K562 (cell line): ENCODE measurements around the gene LYZL6. TPM values are rescaled to one million over a fixed set of nuclear protein-coding genes. Genes with fewer than 3 reads are reported as not detected.
A peak's percentile ranks its signal among the peaks of the same experiment; 100 is the strongest.

ENCODE experiments used
- AFF1 ChIP-seq, 2 experiments: fragments of 450-650 bp; IDR thresholded peaks; 2 replicates each; pipeline ENCODE4 v1.6.1; 2018; ENCODE audit warnings: mild to moderate bottlenecking in 2 of 2, low read depth in 1 of 2; ENCODE audit not compliant: partially characterized antibody in 2 of 2
- ARID1B ChIP-seq: fragments of 450-650 bp; IDR thresholded peaks from 2 replicates; pipeline ENCODE4 v1.6.1; 2016; ENCODE audit warnings: antibody characterized with exemption, mild to moderate bottlenecking, inconsistent platforms
- BRCA1 ChIP-seq, 2 experiments: fragments of 450-650 bp in 1 of 2; sonication (generic) in 1 of 2; formaldehyde crosslinking in 1 of 2; IDR thresholded peaks; 2 replicates each; pipeline versions ENCODE4 v1.5.0 to v1.6.1; 2017 to 2020; ENCODE audit warnings: mild to moderate bottlenecking in 1 of 2, missing genetic modification reagents in 1 of 2
- BRF1 ChIP-seq: IDR thresholded peaks from 3 replicates; pipeline ENCODE4 v1.6.1; 2011; ENCODE audit warnings: borderline replicate concordance, mild to moderate bottlenecking; ENCODE audit not compliant: insufficient read length; ENCODE audit errors: extremely low read depth
- IFI16 ChIP-seq: fragments of 250-450 bp; sonication (Bioruptor Pico); IDR thresholded peaks from 2 replicates; pipeline ENCODE4 v2.1.2; 2022; ENCODE audit warnings: mild to moderate bottlenecking, inconsistent platforms
- NFXL1 ChIP-seq: fragments of 450-650 bp; formaldehyde crosslinking; IDR thresholded peaks from 2 replicates; pipeline ENCODE4 v1.4.0; 2021; ENCODE audit warnings: mild to moderate bottlenecking
- SMARCA4 ChIP-seq: fragments of 450-650 bp; IDR thresholded peaks from 2 replicates; pipeline ENCODE4 v1.6.1; 2016
- STAT6 ChIP-seq: sonication (generic); formaldehyde crosslinking; IDR thresholded peaks from 2 replicates; pipeline ENCODE4 v1.8.1; 2023; ENCODE audit warnings: mild to moderate bottlenecking, missing genetic modification reagents
- ZNF143 ChIP-seq: sonication (generic); formaldehyde crosslinking; IDR thresholded peaks from 2 replicates; pipeline ENCODE4 v1.9.0; 2022; ENCODE audit warnings: mild to moderate bottlenecking, missing genetic modification reagents
- ZNF277 ChIP-seq: fragments of 250-450 bp; sonication (Bioruptor Pico); IDR thresholded peaks from 2 replicates; pipeline ENCODE4 v1.8.0; 2022; ENCODE audit warnings: inconsistent platforms, mild to moderate bottlenecking, moderate library complexity, borderline replicate concordance
- polyA plus RNA-seq, 8 experiments: library from polyadenylated mRNA; depleted of rRNA in 4 of 8; stranded (reverse) in 5 of 8; unstranded in 3 of 8; fragments of >200 nt; fragmentation: Nextera tagmentation in 2 of 8; fragmentation: Illumina TruSeq in 1 of 8; extraction: Ambion mirVana in 2 of 8; extraction: Trizol in 1 of 8; gene quantifications; 2 replicates each; pipeline versions ENCODE4 v1.2.1 to v1.2.3, GENCODE V29; 2011 to 2014; ENCODE audit warnings: inconsistent platforms in 1 of 8, missing spikeins in 1 of 8
- total RNA-seq, 7 experiments: library from RNA; depleted of rRNA in 6 of 7; stranded (reverse); fragments of >200 nt in 6 of 7; fragmentation: Illumina TruSeq in 2 of 7; extraction: Trizol in 2 of 7; gene quantifications; 2 replicates each; pipeline versions ENCODE4 v1.2.1 to v1.2.3, GENCODE V29; 2011 to 2021; ENCODE audit warnings: low replicate concordance in 1 of 7

The LYZL6 gene
- total and polyA plus RNA-seq, 9 of the 15 experiments (the other 6 are each of a cell fraction or from before 2014, with no cell fraction given) = not detected

- no peak for TF ChIP-seq ZNF277 (CRISPR knock-in tag)
- TF ChIP-seq ARID1B = peak; percentile 70
- TF ChIP-seq NFXL1 = no peak
- TF ChIP-seq BRCA1 (IDR thresholded peaks at IDR 0.05) = no peak
- TF ChIP-seq BRCA1 (CRISPR knock-in tag; IDR thresholded peaks at IDR 0.05) = no peak
- peak in 1 of 2 experiments; percentile 16 for TF ChIP-seq AFF1 (IDR thresholded peaks at IDR 0.05; ENCODE audit: low read depth in 1 of 2, partially characterized antibody in 2 of 2)
- TF ChIP-seq IFI16 (CRISPR knock-in tag) = no peak
- TF ChIP-seq SMARCA4 = peak; percentile 62; the same call in 1 of the 2 replicates
- TF ChIP-seq ZNF143 (CRISPR knock-in tag) = no peak
- TF ChIP-seq BRF1 = no peak
- TF ChIP-seq STAT6 = no peak
- TF ChIP-seq, all 486 proteins: peak for 9
Observed at GRCh38 chr17:35920229-35920628, 23.3 kb downstream of the LYZL6 start (continued).
